H9 (cell line): ENCODE measurements around the gene ACP4. TPM values are rescaled to one million over a fixed set of nuclear protein-coding genes. Genes with fewer than 3 reads are reported as not detected.

Source experiments
- DNase-seq: peaks from one replicate; pipeline ENCODE4 v3.0.0-alpha.2; 2017
- H2AFZ ChIP-seq: one replicate; pipeline ENCODE4 v1.6.1; 2013; ENCODE audit warnings: mild to moderate bottlenecking, low read length, control low read depth, moderate library complexity
- H2AK5ac ChIP-seq: 2 replicates; pipeline ENCODE4 v1.6.1; 2013; ENCODE audit warnings: low read length, control low read depth, mixed read lengths; ENCODE audit not compliant: insufficient read length
- H2BK120ac ChIP-seq: one replicate; pipeline ENCODE4 v1.6.1; 2013; ENCODE audit warnings: low read depth, mild to moderate bottlenecking, low read length, control low read depth, inconsistent platforms; ENCODE audit not compliant: poor library complexity, severe bottlenecking
- H2BK12ac ChIP-seq: 2 replicates; pipeline ENCODE4 v1.6.1; 2013; ENCODE audit warnings: low read length, control low read depth, mixed read lengths, low read depth; ENCODE audit not compliant: insufficient read length
- H2BK15ac ChIP-seq: 2 replicates; pipeline ENCODE4 v1.6.1; 2013; ENCODE audit warnings: low read depth, low read length, control low read depth
- H2BK20ac ChIP-seq: one replicate; pipeline ENCODE4 v1.6.1; 2013; ENCODE audit warnings: low read depth, mild to moderate bottlenecking, low read length, control low read depth, inconsistent platforms; ENCODE audit not compliant: poor library complexity, severe bottlenecking
- H2BK5ac ChIP-seq: 2 replicates; pipeline ENCODE4 v1.6.1; 2013; ENCODE audit warnings: low read length, control low read depth, mixed read lengths; ENCODE audit not compliant: insufficient read length
- H3K14ac ChIP-seq: 2 replicates; pipeline ENCODE4 v1.6.1; 2013; ENCODE audit warnings: low read length, control low read depth; ENCODE audit not compliant: insufficient read depth
- H3K18ac ChIP-seq: 2 replicates; pipeline ENCODE4 v1.6.1; 2013; ENCODE audit warnings: low read depth, mild to moderate bottlenecking, mixed read lengths, low read length, control low read depth; ENCODE audit not compliant: insufficient read length
- H3K23ac ChIP-seq: 2 replicates; pipeline ENCODE4 v1.6.1; 2013; ENCODE audit warnings: low read length, control low read depth, mixed read lengths, low read depth; ENCODE audit not compliant: insufficient read length
- H3K23me2 ChIP-seq: 2 replicates; pipeline ENCODE4 v1.6.1; 2013; ENCODE audit warnings: low read depth, mild to moderate bottlenecking, mixed read lengths, low read length, control low read depth; ENCODE audit not compliant: insufficient read length, poor library complexity, severe bottlenecking
- H3K27ac ChIP-seq: 2 replicates; pipeline ENCODE4 v1.5.1; 2013; ENCODE audit warnings: low read length, control low read depth, mixed read lengths, low read depth; ENCODE audit not compliant: insufficient read length
- H3K27me3 ChIP-seq: 2 replicates; pipeline ENCODE4 v1.6.1; 2013; ENCODE audit warnings: low read length, control low read depth, inconsistent platforms; ENCODE audit not compliant: insufficient read depth
- H3K4ac ChIP-seq: 2 replicates; pipeline ENCODE4 v1.6.1; 2013; ENCODE audit warnings: low read depth, mild to moderate bottlenecking, control low read depth, inconsistent platforms, low read length, moderate library complexity
- H3K4me1 ChIP-seq: 2 replicates; pipeline ENCODE4 v1.6.1; 2013; ENCODE audit warnings: low read length, control low read depth, inconsistent platforms; ENCODE audit not compliant: insufficient read depth
- H3K4me2 ChIP-seq: 2 replicates; pipeline ENCODE4 v1.6.1; 2013; ENCODE audit warnings: low read length, control low read depth, mixed read lengths; ENCODE audit not compliant: insufficient read length, insufficient read depth
- H3K56ac ChIP-seq: 2 replicates; pipeline ENCODE4 v1.6.1; 2013; ENCODE audit warnings: low read depth, mild to moderate bottlenecking, mixed read lengths, low read length, control low read depth; ENCODE audit not compliant: insufficient read length
- H3K79me1 ChIP-seq: 2 replicates; pipeline ENCODE4 v1.6.1; 2013; ENCODE audit warnings: low read depth, mild to moderate bottlenecking, moderate library complexity, low read length, control low read depth, inconsistent platforms; ENCODE audit not compliant: insufficient read depth, poor library complexity, severe bottlenecking
- H3K79me2 ChIP-seq: 2 replicates; pipeline ENCODE4 v1.6.1; 2013; ENCODE audit warnings: low read length, control low read depth, inconsistent platforms; ENCODE audit not compliant: insufficient read depth
- H3K9ac ChIP-seq: 2 replicates; pipeline ENCODE4 v1.6.1; 2013; ENCODE audit warnings: low read length, control low read depth, mixed read lengths; ENCODE audit not compliant: insufficient read length; ENCODE audit errors: extremely low read depth
- H3K9me3 ChIP-seq: one replicate; pipeline ENCODE4 v1.6.1; 2013; ENCODE audit warnings: low read depth, low read length, inconsistent platforms; ENCODE audit not compliant: control insufficient read depth
- H3T11ph ChIP-seq: one replicate; pipeline ENCODE4 v1.6.1; 2013; ENCODE audit warnings: mild to moderate bottlenecking, low read length, control low read depth, inconsistent platforms
- H4K20me1 ChIP-seq: one replicate; pipeline ENCODE4 v1.6.1; 2013; ENCODE audit not compliant: control insufficient read depth, insufficient read length, insufficient read depth
- H4K5ac ChIP-seq: 2 replicates; pipeline ENCODE4 v1.6.1; 2013; ENCODE audit warnings: low read depth, mild to moderate bottlenecking, mixed read lengths, low read length, control low read depth; ENCODE audit not compliant: insufficient read length
- H4K8ac ChIP-seq: replicated peaks from 2 replicates; pipeline ENCODE4 v1.6.1; 2013; ENCODE audit warnings: low read length, control low read depth, mixed read lengths, low read depth; ENCODE audit not compliant: insufficient read length
- H4K91ac ChIP-seq: 2 replicates; pipeline ENCODE4 v1.6.1; 2013; ENCODE audit warnings: low read depth, mild to moderate bottlenecking, moderate library complexity, mixed read lengths, low read length, control low read depth; ENCODE audit not compliant: insufficient read length
- H3K27ac Mint-ChIP-seq, 3 experiments: 2 replicates in 2 of 3; 3 replicates in 1 of 3; pipeline ENCODE4 v1.8.0; 2020 to 2021; ENCODE audit warnings: mixed read lengths in 3 of 3, mild to moderate bottlenecking in 1 of 3, moderate library complexity in 1 of 3
- H3K27me3 Mint-ChIP-seq: 2 replicates; pipeline ENCODE4 v1.8.0; 2021; ENCODE audit warnings: low read depth, mild to moderate bottlenecking, moderate library complexity, mixed read lengths
- H3K36me3 Mint-ChIP-seq, 3 experiments: 2 replicates in 2 of 3; 3 replicates in 1 of 3; pipeline ENCODE4 v1.8.0; 2020 to 2021; ENCODE audit warnings: low read depth in 3 of 3, mixed read lengths in 3 of 3; ENCODE audit not compliant: insufficient read depth in 1 of 3
- H3K4me1 Mint-ChIP-seq, 2 experiments: 2 replicates each; pipeline ENCODE4 v1.8.0; 2020; ENCODE audit warnings: mixed read lengths in 2 of 2
- H3K4me3 Mint-ChIP-seq, 2 experiments: 2 replicates in 1 of 2; 3 replicates in 1 of 2; pipeline ENCODE4 v1.8.0; 2020 to 2021; ENCODE audit warnings: mild to moderate bottlenecking in 2 of 2, mixed read lengths in 2 of 2, moderate library complexity in 1 of 2
- H3K9me3 Mint-ChIP-seq, 2 experiments: 2 replicates in 1 of 2; 3 replicates in 1 of 2; pipeline ENCODE4 v1.8.0; 2020; ENCODE audit warnings: mild to moderate bottlenecking in 2 of 2, mixed read lengths in 2 of 2, moderate library complexity in 1 of 2
- WGBS: extraction: QIAGEN DNeasy Blood & Tissue Kit; methylation state at CpG from one replicate; pipeline ENCODE4 v1.1.7; 2013; ENCODE audit warnings: missing lambda C conversion rate, low lambda C conversion rate, mixed read lengths; ENCODE audit not compliant: insufficient read length; ENCODE audit errors: extremely low coverage; 5-methylcytosine and 5-hydroxymethylcytosine counted together
- total RNA-seq: library from RNA; stranded (reverse); gene quantifications from 2 replicates; pipeline ENCODE4 v1.2.1, GENCODE V29; 2021
- TF ChIP-seq, protein P1 (sequence below): fragments of 200-600 bp; sonication (generic); conservative IDR thresholded peaks from 3 replicates; pipeline ENCODE4 v1.8.0; 2021; ENCODE audit warnings: antibody characterized with exemption, mild to moderate bottlenecking

The ACP4 gene
- total RNA-seq, 1 experiment from 2014 or later, result not detected

DNA sequence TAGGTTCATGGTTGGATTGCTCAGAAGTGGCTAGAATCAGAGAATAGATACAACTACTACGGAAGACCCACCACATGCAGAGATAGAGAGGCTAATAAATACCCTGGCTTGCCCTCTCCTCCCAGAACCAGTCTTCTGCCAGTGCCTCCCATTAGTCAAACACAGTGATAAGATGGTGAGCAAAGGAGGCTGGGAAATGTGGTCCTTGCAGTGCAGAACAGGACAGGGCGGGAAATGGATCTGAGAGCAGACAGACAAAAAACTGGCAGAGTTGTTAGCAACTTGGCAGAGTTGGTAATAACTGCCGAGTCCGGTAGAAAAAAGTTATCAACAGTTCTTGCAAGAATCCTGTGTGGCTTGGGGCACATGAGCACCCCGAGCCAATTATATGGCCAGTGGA lies 24.7 kb downstream of the ACP4 start:
- TF ChIP-seq, protein P1, sequence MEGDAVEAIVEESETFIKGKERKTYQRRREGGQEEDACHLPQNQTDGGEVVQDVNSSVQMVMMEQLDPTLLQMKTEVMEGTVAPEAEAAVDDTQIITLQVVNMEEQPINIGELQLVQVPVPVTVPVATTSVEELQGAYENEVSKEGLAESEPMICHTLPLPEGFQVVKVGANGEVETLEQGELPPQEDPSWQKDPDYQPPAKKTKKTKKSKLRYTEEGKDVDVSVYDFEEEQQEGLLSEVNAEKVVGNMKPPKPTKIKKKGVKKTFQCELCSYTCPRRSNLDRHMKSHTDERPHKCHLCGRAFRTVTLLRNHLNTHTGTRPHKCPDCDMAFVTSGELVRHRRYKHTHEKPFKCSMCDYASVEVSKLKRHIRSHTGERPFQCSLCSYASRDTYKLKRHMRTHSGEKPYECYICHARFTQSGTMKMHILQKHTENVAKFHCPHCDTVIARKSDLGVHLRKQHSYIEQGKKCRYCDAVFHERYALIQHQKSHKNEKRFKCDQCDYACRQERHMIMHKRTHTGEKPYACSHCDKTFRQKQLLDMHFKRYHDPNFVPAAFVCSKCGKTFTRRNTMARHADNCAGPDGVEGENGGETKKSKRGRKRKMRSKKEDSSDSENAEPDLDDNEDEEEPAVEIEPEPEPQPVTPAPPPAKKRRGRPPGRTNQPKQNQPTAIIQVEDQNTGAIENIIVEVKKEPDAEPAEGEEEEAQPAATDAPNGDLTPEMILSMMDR, result no peak
- Histone ChIP-seq H3K27ac (no peak overlapping the region), H4K5ac (no peak overlapping the region), H3K18ac (no peak overlapping the region), H3T11ph (no peak overlapping the region), H3K4ac (no peak overlapping the region), H2BK5ac (no peak overlapping the region), H2BK12ac (no peak overlapping the region), H3K56ac (no peak overlapping the region), H3K4me1 (peaks cover 2% of the 10 kb centered on the region; the same call in 1 of the 2 replicates), H4K8ac (no peak overlapping the region), H3K23me2 (no peaks in the 10 kb centered on the region), H3K9me3 (no peaks in the 10 kb centered on the region), H3K27me3 (peaks cover 8% of the 10 kb centered on the region; the same call in 1 of the 2 replicates), H2AFZ (no peak overlapping the region), H3K4me2 (no peak overlapping the region), H3K79me2 (no peaks in the 10 kb centered on the region), H3K14ac (no peak overlapping the region), H2BK20ac (no peak overlapping the region), H2BK15ac (no peak overlapping the region), H2AK5ac (no peak overlapping the region), H2BK120ac (no peak overlapping the region), H3K79me1 (no peaks in the 10 kb centered on the region), H3K9ac (no peak overlapping the region), H3K23ac (no peak overlapping the region), H4K20me1 (no peaks in the 10 kb centered on the region), H4K91ac (no peak overlapping the region)
- DNase-seq, result no peak
- no peak overlapping the region for H3K4me3 Mint-ChIP-seq
- peaks cover 6 to 10% of the 10 kb centered on the region in 2 experiments; a peak in 4 of 5 replicates for H3K9me3 Mint-ChIP-seq
- WGBS, result no CpG with 5 or more reads among the region's 5 CpGs
- H3K36me3 Mint-ChIP-seq, result peaks cover 0 to 2% (median 0%) of the 10 kb centered on the region in 3 experiments; a peak in 4 of 7 replicates
- no peak overlapping the region for H3K27ac Mint-ChIP-seq
- H3K27me3 Mint-ChIP-seq, result peaks cover 77% of the 10 kb centered on the region
- peaks cover 16 to 23% of the 10 kb centered on the region in 2 experiments for H3K4me1 Mint-ChIP-seq
